IMR-90 (cell line): ENCODE measurements around the gene GALNT17. TPM values are rescaled to one million over a fixed set of nuclear protein-coding genes. Genes with fewer than 3 reads are reported as not detected.

Experiments
- ATAC-seq: fragments of 200-7000 bp; cut with Tn5 transposase; 2 replicates; pipeline ENCODE4 v1.9.1; 2020; ENCODE audit warnings: low read depth, mild to moderate bottlenecking, moderate library complexity
- BruUV-seq: library from RNA; stranded (reverse); fragments of 400-500 nt; replicated peaks from 2 replicates; lab custom pipeline; 2021; lab: Mats Ljungman, UMichigan
- CTCF ChIA-PET: fragments of 300-600 bp; formaldehyde crosslinking; extraction: SDS; loops from one replicate; lab custom pipeline; 2021; ENCODE audit warnings: antibody characterized with exemption; lab: Yijun Ruan, JAX
- POLR2A ChIA-PET: fragments of 300-600 bp; sonication (Branson Sonifier 250); formaldehyde crosslinking; loops from one replicate; lab custom pipeline; 2022; ENCODE audit warnings: antibody characterized with exemption; ENCODE audit not compliant: unreplicated experiment; lab: Charles Lee
- DNase-seq: peaks from one replicate; pipeline ENCODE4 v3.0.0; 2013
- H2AFZ ChIP-seq: replicated peaks from 2 replicates; pipeline ENCODE3; 2013; ENCODE audit warnings: low read length, mild to moderate bottlenecking; ENCODE audit not compliant: poor library complexity
- H2AK5ac ChIP-seq: 2 replicates; pipeline ENCODE4 v1.6.1; 2013; ENCODE audit warnings: low read depth, low read length, inconsistent platforms
- H2AK9ac ChIP-seq: replicated peaks from 2 replicates; pipeline ENCODE3; 2013; ENCODE audit warnings: mild to moderate bottlenecking, low read depth, low read length, moderate library complexity; ENCODE audit not compliant: poor library complexity
- H2BK120ac ChIP-seq: 2 replicates; pipeline ENCODE4 v1.6.1; 2013; ENCODE audit warnings: low read depth, low read length, inconsistent platforms
- H2BK15ac ChIP-seq: 3 replicates; pipeline ENCODE4 v1.6.1; 2013; ENCODE audit warnings: low read depth, low read length, inconsistent platforms
- H2BK20ac ChIP-seq: 2 replicates; pipeline ENCODE4 v1.6.1; 2013; ENCODE audit warnings: low read depth, mild to moderate bottlenecking, inconsistent platforms, low read length, moderate library complexity
- H2BK5ac ChIP-seq: 2 replicates; pipeline ENCODE4 v1.6.1; 2013; ENCODE audit warnings: mild to moderate bottlenecking, low read depth, low read length, inconsistent platforms; ENCODE audit not compliant: poor library complexity, severe bottlenecking
- H3K14ac ChIP-seq: replicated peaks from 2 replicates; pipeline ENCODE4 v1.6.1; 2013; ENCODE audit warnings: low read depth, low read length, inconsistent platforms
- H3K18ac ChIP-seq: 2 replicates; pipeline ENCODE4 v1.6.1; 2013; ENCODE audit warnings: low read depth, low read length, control low read depth
- H3K23ac ChIP-seq: 2 replicates; pipeline ENCODE4 v1.6.1; 2013; ENCODE audit warnings: low read depth, low read length, inconsistent platforms
- H3K27ac ChIP-seq: 2 replicates; pipeline ENCODE4 v1.5.1; 2013; ENCODE audit warnings: mild to moderate bottlenecking, control low read depth, low read length; ENCODE audit not compliant: insufficient read depth
- H3K27me3 ChIP-seq: 2 replicates; pipeline ENCODE4 v1.6.1; 2013; ENCODE audit warnings: low read length; ENCODE audit not compliant: control insufficient read depth, insufficient read depth
- H3K36me3 ChIP-seq: 2 replicates; pipeline ENCODE4 v1.6.1; 2013; ENCODE audit warnings: low read length, mixed read lengths; ENCODE audit not compliant: control insufficient read depth, insufficient read depth
- H3K4ac ChIP-seq: 2 replicates; pipeline ENCODE4 v1.6.1; 2013; ENCODE audit warnings: low read depth, low read length, inconsistent platforms
- H3K4me1 ChIP-seq: 2 replicates; pipeline ENCODE4 v1.6.1; 2013; ENCODE audit warnings: low read length, mixed read lengths; ENCODE audit not compliant: control insufficient read depth, insufficient read depth
- H3K4me2 ChIP-seq: 2 replicates; pipeline ENCODE4 v1.6.1; 2013; ENCODE audit warnings: low read depth, mild to moderate bottlenecking, control low read depth, low read length, moderate library complexity
- H3K4me3 ChIP-seq: 2 replicates; pipeline ENCODE4 v1.5.1; 2013; ENCODE audit warnings: low read depth, mild to moderate bottlenecking, control low read depth, low read length, moderate library complexity; ENCODE audit not compliant: insufficient read depth
- H3K56ac ChIP-seq: 2 replicates; pipeline ENCODE4 v1.6.1; 2013; ENCODE audit warnings: low read length, inconsistent platforms; ENCODE audit not compliant: insufficient read depth; ENCODE audit errors: extremely low read depth
- H3K79me1 ChIP-seq, 2 experiments: 2 replicates each; pipeline ENCODE4 v1.6.1; 2013; ENCODE audit warnings: low read length in 2 of 2, inconsistent platforms in 1 of 2, low read depth in 1 of 2
- H3K9ac ChIP-seq: 2 replicates; pipeline ENCODE4 v1.6.1; 2013; ENCODE audit warnings: low read depth, low read length, control low read depth
- H3K9me1 ChIP-seq: 2 replicates; pipeline ENCODE4 v1.6.1; 2013; ENCODE audit warnings: low read length, inconsistent platforms; ENCODE audit not compliant: insufficient read depth
- H3K9me3 ChIP-seq: 2 replicates; pipeline ENCODE4 v1.6.1; 2013; ENCODE audit warnings: low read length; ENCODE audit not compliant: control insufficient read depth, insufficient read depth
- H4K20me1 ChIP-seq: 2 replicates; pipeline ENCODE4 v1.6.1; 2013; ENCODE audit warnings: low read length, inconsistent platforms; ENCODE audit not compliant: insufficient read depth
- H4K5ac ChIP-seq: 2 replicates; pipeline ENCODE4 v1.6.1; 2013; ENCODE audit warnings: mild to moderate bottlenecking, low read depth, low read length, control low read depth
- H4K8ac ChIP-seq, 2 experiments: 2 replicates each; pipeline ENCODE4 v1.6.1; 2013; ENCODE audit warnings: low read depth in 2 of 2, low read length in 2 of 2, control low read depth in 1 of 2, inconsistent platforms in 1 of 2
- H4K91ac ChIP-seq: 2 replicates; pipeline ENCODE4 v1.6.1; 2013; ENCODE audit warnings: low read depth, low read length, inconsistent platforms; ENCODE audit not compliant: insufficient read depth
- BHLHE40 ChIP-seq: fragments of 150-350 bp; IDR thresholded peaks from 2 replicates; pipeline ENCODE4 v1.6.1; 2016; ENCODE audit warnings: mild to moderate bottlenecking, low read depth, low read length
- CEBPB ChIP-seq: IDR thresholded peaks from 2 replicates; pipeline ENCODE4 v1.6.1; 2012; ENCODE audit warnings: low read depth, low read length, improper control_type of control experiment
- CHD1 ChIP-seq: IDR thresholded peaks from 2 replicates; pipeline ENCODE4 v1.6.1; 2012; ENCODE audit warnings: low read depth, low read length, improper control_type of control experiment
- FOS ChIP-seq: fragments of 150-350 bp; IDR thresholded peaks from 2 replicates; pipeline ENCODE4 v1.6.1; 2016; ENCODE audit warnings: low read depth, low read length
- MAFK ChIP-seq: IDR thresholded peaks from 2 replicates; pipeline ENCODE4 v1.6.1; 2012; ENCODE audit warnings: low read depth, low read length, improper control_type of control experiment
- MAZ ChIP-seq: IDR thresholded peaks from 2 replicates; pipeline ENCODE4 v1.6.1; 2012; ENCODE audit warnings: low read depth, mild to moderate bottlenecking, low read length, improper control_type of control experiment, moderate library complexity, borderline replicate concordance
- MXI1 ChIP-seq: IDR thresholded peaks from 2 replicates; pipeline ENCODE4 v1.6.1; 2012; ENCODE audit warnings: low read depth, mild to moderate bottlenecking, low read length, moderate library complexity, borderline replicate concordance
- NFE2L2 ChIP-seq: fragments of 150-350 bp; IDR thresholded peaks from 2 replicates; pipeline ENCODE4 v1.6.1; 2016; ENCODE audit warnings: low read depth, mild to moderate bottlenecking, low read length
- POLR2A ChIP-seq: IDR thresholded peaks from 2 replicates; pipeline ENCODE4 v1.6.1; 2012; ENCODE audit warnings: mild to moderate bottlenecking, low read depth, low read length
- RAD21 ChIP-seq: IDR thresholded peaks from 2 replicates; pipeline ENCODE4 v1.6.1; 2012; ENCODE audit warnings: low read length, improper control_type of control experiment
- RCOR1 ChIP-seq: IDR thresholded peaks from 2 replicates; pipeline ENCODE4 v1.6.1; 2012; ENCODE audit warnings: mild to moderate bottlenecking, low read length, improper control_type of control experiment; ENCODE audit not compliant: insufficient replicate concordance
- RFX5 ChIP-seq: IDR thresholded peaks from 2 replicates; pipeline ENCODE4 v1.8.0; 2012; ENCODE audit warnings: low read depth, mild to moderate bottlenecking, low read length, moderate library complexity
- SMC3 ChIP-seq: fragments of 150-350 bp; IDR thresholded peaks from 2 replicates; pipeline ENCODE4 v1.6.1; 2016; ENCODE audit warnings: low read depth, mild to moderate bottlenecking, antibody characterized with exemption, low read length, moderate library complexity
- WGBS, 2 experiments: methylation state at CpG; one replicate each; pipeline versions ENCODE4 v1.1.5 to v1.1.7; 2013; ENCODE audit warnings: missing lambda C conversion rate in 2 of 2; ENCODE audit not compliant: insufficient read length in 1 of 2; ENCODE audit errors: extremely low coverage in 2 of 2; 5-methylcytosine and 5-hydroxymethylcytosine counted together
- dilution Hi-C: fragments of 300-500 bp; cut with HindIII; formaldehyde crosslinking; loops from one replicate; pipeline ENCODE4 v1.14.3; 2018; ENCODE audit warnings: low sequenced_read_pairs; ENCODE audit not compliant: unreplicated experiment
- in situ Hi-C: fragments of 300-500 bp; cut with MboI; formaldehyde crosslinking; loops from 3 replicates; pipeline ENCODE4 v1.14.3; 2019; ENCODE audit warnings: low sequenced_read_pairs, inconsistent platforms, mixed read lengths
- intact Hi-C: fragments of 100-400 bp; cut with micrococcal nuclease; formaldehyde crosslinking; loops from 2 replicates; pipeline ENCODE4 v1.10.0; 2022
- polyA plus RNA-seq, 3 experiments: library from polyadenylated mRNA; depleted of rRNA; stranded (reverse); fragments of >200 nt; gene quantifications; 2 replicates each; pipeline ENCODE4 v1.2.3, GENCODE V29; 2012; ENCODE audit warnings: low replicate concordance in 1 of 3
- total RNA-seq: library from RNA; depleted of rRNA; stranded (reverse); fragments of >200 nt; gene quantifications from 2 replicates; pipeline ENCODE4 v1.2.3, GENCODE V29; 2012
- TF ChIP-seq, protein P1 (sequence below): conservative IDR thresholded peaks from 2 replicates; pipeline ENCODE4 v1.5.1; 2012; ENCODE audit warnings: mild to moderate bottlenecking, low read depth, low read length, improper control_type of control experiment
- TF ChIP-seq, protein P2 (sequence below): fragments of 150-350 bp; IDR thresholded peaks from 2 replicates; pipeline ENCODE4 v1.6.1; 2016; ENCODE audit warnings: low read depth, mild to moderate bottlenecking, low read length, moderate library complexity, borderline replicate concordance
- TF ChIP-seq, protein P3 (sequence below): fragments of 150-350 bp; IDR thresholded peaks from 2 replicates; pipeline ENCODE4 v1.6.1; 2017; ENCODE audit warnings: mild to moderate bottlenecking, antibody characterized with exemption, low read length, low read depth

Gene GALNT17
- total and polyA plus RNA-seq, 2 of the 4 experiments (the other 2 are of a cell fraction), result not detected

DNA sequence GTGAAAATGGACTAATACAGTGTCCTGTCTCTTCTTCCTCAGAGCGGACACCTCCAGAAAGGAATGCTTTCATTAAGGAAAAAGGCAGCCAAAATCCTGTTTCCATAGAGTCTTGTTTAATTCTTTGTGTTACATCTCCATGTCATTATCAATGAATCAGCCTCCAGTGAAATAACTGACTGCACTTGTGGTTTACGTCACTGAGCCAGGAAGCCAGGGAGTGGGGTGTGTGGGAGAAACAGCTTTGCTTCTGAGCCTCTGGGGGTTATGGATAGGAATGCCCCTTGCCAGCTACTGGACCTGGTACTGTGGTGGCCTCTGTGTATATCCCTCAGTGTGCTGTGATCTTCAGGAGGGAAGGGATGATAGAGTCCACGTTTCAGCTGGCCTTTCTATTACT lies 416.8 kb downstream of the GALNT17 start:
- no peaks in the 10 kb centered on the region for H3K79me1 ChIP-seq
- no peaks in the 10 kb centered on the region for H3K27me3 ChIP-seq
- peaks cover 5% of the 10 kb centered on the region for H3K9me3 ChIP-seq
- dilution Hi-C loops, result no loop called here
- H2AK5ac ChIP-seq, result no peak overlapping the region
- no peak overlapping the region for H4K5ac ChIP-seq
- ATAC-seq, result no peak
- no peak overlapping the region for H3K9ac ChIP-seq
- WGBS, 2 experiments, result no CpG with 5 or more reads among the region's 3 CpGs
- no peak overlapping the region for H2BK120ac ChIP-seq
- H3K56ac ChIP-seq, result no peak overlapping the region
- H2BK5ac ChIP-seq, result no peak overlapping the region
- in situ Hi-C loops, result no loop called here
- no peak overlapping the region for H3K23ac ChIP-seq
- no peak overlapping the region for H3K4me3 ChIP-seq
- intact Hi-C loops, result no loop called here
- no peak overlapping the region for H2AFZ ChIP-seq
- H2BK15ac ChIP-seq, result no peak overlapping the region
- ChIA-PET POLR2A (no interaction called here), CTCF (no interaction called here)
- H3K9me1 ChIP-seq, result no peaks in the 10 kb centered on the region
- H3K18ac ChIP-seq, result no peak overlapping the region
- H4K91ac ChIP-seq, result no peak overlapping the region
- H3K27ac ChIP-seq, result no peak overlapping the region
- H2BK20ac ChIP-seq, result no peak overlapping the region
- no peak overlapping the region for H3K4me2 ChIP-seq
- H3K4ac ChIP-seq, result no peak overlapping the region
- H3K36me3 ChIP-seq, result no peaks in the 10 kb centered on the region
- no peak for TF ChIP-seq CHD1
- no peak for TF ChIP-seq MXI1
- no peak for TF ChIP-seq SMC3
- no peak for TF ChIP-seq CEBPB
- TF ChIP-seq RAD21, result no peak
- TF ChIP-seq, protein P1, sequence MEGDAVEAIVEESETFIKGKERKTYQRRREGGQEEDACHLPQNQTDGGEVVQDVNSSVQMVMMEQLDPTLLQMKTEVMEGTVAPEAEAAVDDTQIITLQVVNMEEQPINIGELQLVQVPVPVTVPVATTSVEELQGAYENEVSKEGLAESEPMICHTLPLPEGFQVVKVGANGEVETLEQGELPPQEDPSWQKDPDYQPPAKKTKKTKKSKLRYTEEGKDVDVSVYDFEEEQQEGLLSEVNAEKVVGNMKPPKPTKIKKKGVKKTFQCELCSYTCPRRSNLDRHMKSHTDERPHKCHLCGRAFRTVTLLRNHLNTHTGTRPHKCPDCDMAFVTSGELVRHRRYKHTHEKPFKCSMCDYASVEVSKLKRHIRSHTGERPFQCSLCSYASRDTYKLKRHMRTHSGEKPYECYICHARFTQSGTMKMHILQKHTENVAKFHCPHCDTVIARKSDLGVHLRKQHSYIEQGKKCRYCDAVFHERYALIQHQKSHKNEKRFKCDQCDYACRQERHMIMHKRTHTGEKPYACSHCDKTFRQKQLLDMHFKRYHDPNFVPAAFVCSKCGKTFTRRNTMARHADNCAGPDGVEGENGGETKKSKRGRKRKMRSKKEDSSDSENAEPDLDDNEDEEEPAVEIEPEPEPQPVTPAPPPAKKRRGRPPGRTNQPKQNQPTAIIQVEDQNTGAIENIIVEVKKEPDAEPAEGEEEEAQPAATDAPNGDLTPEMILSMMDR, result no peak
- TF ChIP-seq, protein P2, sequence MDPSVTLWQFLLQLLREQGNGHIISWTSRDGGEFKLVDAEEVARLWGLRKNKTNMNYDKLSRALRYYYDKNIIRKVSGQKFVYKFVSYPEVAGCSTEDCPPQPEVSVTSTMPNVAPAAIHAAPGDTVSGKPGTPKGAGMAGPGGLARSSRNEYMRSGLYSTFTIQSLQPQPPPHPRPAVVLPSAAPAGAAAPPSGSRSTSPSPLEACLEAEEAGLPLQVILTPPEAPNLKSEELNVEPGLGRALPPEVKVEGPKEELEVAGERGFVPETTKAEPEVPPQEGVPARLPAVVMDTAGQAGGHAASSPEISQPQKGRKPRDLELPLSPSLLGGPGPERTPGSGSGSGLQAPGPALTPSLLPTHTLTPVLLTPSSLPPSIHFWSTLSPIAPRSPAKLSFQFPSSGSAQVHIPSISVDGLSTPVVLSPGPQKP, result no peak
- no peak for TF ChIP-seq MAZ
- no peak for TF ChIP-seq POLR2A
- no peak for TF ChIP-seq NFE2L2
- TF ChIP-seq RCOR1, result no peak
- TF ChIP-seq BHLHE40, result no peak
- no peak for TF ChIP-seq FOS
- no peak for TF ChIP-seq MAFK
- no peak for TF ChIP-seq RFX5
- TF ChIP-seq, protein P3, sequence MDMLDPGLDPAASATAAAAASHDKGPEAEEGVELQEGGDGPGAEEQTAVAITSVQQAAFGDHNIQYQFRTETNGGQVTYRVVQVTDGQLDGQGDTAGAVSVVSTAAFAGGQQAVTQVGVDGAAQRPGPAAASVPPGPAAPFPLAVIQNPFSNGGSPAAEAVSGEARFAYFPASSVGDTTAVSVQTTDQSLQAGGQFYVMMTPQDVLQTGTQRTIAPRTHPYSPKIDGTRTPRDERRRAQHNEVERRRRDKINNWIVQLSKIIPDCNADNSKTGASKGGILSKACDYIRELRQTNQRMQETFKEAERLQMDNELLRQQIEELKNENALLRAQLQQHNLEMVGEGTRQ, result no peak
- no peak overlapping the region for H4K8ac ChIP-seq
- no peak overlapping the region for H2AK9ac ChIP-seq
- no peaks in the 10 kb centered on the region for H3K4me1 ChIP-seq
- no TSS peak for BruUV-seq
- no peak for DNase-seq
- no peaks in the 10 kb centered on the region for H4K20me1 ChIP-seq
- H3K14ac ChIP-seq, result no peak overlapping the region
